GM18526 (cell line): ENCODE results near the gene TFR2.
A peak's percentile ranks its signal among the peaks of the same experiment; 100 is the strongest.

Experiments used
- POLR2A ChIP-seq: IDR thresholded peaks from 3 replicates; pipeline ENCODE4 v1.6.1; 2011; ENCODE audit not compliant: insufficient read length; ENCODE audit errors: extremely low read depth

Gene TFR2

DNA sequence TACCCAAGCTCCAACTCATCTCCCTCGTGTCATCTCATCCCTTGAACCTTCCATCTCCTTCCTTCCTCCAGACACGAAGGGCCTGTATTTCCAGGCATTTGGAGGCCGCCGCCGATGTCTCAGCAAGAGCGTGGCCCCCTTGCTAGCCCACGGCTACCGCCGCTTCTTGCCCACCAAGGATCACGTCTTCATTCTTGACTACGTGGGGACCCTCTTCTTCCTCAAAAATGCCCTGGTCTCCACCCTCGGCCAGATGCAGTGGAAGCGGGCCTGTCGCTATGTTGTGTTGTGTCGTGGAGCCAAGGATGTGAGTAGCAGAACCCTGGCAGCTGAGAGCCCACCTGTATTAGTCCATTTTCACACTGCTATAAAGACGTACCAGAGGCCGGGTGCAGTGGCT, 49.8 kb downstream of the TFR2 start:
- no peak for TF ChIP-seq POLR2A

- no peak for TF ChIP-seq POLR2A
Observed at GRCh38 chr7:100590077-100590737, 51.1 kb downstream of the TFR2 start.

- TF ChIP-seq POLR2A, result no peak
Observed at GRCh38 chr7:100589341-100589947, 51.9 kb downstream of the TFR2 start.

GRCh38 chr7:100588438-100588837, 52.9 kb downstream of the TFR2 start:
- no peak for TF ChIP-seq POLR2A

- TF ChIP-seq POLR2A, result peak; percentile 53
Observed at GRCh38 chr7:100586266-100587025, 54.9 kb downstream of the TFR2 start, which contains the start of gene FBXO24. TSS of gene FBXO24 (plus strand) at chr7:100586328. CDS start at chr7:100586626, 298 bp downstream.

DNA sequence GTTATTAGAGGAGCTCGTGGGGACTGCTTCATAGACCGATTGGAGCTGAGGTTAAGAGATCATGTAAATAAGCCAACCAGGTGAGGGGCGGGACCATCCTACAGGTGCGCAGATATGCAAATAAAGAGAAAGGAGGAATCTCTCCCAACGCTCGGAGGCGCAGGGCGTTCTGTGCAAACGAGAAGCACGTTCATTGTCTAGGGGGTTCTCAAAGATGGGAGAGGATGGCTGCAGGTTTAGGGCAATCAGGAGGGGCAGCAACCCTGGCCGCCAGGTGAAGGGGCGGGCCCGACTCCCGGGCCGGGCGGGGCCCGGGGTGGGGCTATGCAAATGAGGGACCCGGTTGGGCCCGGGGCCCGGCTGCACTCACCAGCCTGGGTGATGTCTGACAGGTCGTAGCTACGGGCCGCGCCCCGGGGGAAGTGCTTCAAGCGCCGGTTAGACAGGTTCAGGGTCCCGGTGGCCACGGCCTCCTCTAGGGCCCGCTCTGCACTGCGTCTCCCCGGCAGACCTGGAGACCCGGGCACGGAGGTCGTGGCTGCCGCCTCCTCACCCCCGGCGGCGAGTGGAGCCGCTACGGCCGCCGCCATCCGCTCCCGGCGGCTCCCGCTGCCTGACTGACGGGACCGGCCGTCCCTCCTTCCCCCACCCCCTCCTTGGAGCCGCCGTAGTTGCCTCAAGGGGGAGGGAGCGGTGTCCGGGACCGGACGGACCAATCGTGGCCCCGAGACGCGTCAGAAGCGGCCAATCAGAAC, 55.7 kb downstream of the TFR2 start, which contains the start of gene LRCH4:
Gene LRCH4, minus strand, starts transcription at position 619 of the 755 bp plus-strand sequence. Its CDS starts 29 bp downstream, at position 590.
- TF ChIP-seq POLR2A, result peak; percentile 95

DNA sequence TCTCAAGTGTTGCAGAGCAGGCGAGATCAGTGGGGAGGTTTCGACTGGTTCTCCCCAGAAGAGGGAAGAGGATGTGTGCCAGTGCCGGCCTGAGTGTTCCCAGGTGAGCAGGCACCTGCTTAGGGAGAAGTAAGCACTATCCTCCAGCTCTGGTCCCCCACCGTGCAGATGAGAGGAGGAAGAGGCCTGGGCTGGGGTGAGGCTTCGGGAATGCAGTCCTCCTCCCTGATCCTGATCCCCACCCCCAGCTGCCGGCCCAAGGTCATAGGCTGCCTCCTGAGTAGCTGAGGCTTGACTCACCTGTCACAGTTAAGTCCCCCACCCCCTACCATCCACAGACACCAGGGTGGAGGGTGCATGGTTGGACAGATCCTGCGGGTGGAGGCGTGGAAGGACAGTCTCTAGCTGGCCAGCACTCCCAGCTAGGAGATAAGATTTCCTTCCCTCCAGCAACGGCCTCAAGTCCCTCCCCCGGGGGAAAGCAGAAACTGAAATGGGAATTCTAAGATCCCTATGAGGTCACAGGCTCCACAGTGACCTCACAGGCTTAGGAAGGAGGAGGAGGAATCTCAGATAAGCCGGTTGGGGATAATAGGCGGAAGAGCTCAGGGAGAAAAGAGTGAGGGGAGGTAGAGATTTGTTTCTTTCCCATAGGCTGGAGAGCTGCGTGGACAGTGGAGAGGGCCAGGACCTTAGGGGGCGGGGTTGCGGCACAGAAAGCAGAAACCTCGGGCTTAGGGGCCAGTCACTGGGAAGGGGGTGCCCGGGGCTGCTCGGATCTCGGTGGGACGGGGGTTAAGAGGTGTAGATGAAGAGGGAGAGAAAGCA, 56.5 kb downstream of the TFR2 start:
- TF ChIP-seq POLR2A, result no peak

- TF ChIP-seq POLR2A, result no peak
Observed at GRCh38 chr7:100584054-100584682, 57.2 kb downstream of the TFR2 start.

- TF ChIP-seq POLR2A, result peak; percentile 38
Observed at GRCh38 chr7:100583132-100584053, 58.0 kb downstream of the TFR2 start.

DNA sequence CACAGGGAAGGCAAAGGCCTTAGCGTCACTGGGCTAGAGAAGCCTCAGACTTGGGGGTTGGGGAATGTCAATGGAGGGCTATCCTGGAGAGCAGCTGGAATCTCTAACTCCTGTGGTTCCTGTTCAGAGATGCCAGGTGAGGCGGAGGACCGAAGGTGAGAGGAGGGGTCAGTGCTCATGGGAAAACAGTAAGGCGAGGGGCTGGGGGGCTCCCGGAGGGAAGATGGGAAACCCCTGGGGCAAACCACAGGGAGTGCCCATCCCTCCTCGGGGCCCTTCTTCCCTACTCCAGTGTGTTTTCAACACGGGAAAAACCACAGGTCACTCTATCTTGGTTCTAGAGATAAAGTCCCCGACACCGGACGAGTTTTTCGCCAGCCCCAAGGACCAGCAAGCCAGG, 58.7 kb downstream of the TFR2 start:
- no peak for TF ChIP-seq POLR2A

GRCh38 chr7:100582041-100582579, 59.2 kb downstream of the TFR2 start:
- TF ChIP-seq POLR2A, result no peak

- TF ChIP-seq POLR2A, result no peak
Observed at GRCh38 chr7:100580466-100581283, 60.7 kb downstream of the TFR2 start.
